D721Med (cell line): ENCODE data around the gene METTL17.

Experiments
- DNase-seq: peaks from one replicate; pipeline ENCODE4 v3.0.0; 2011; ENCODE audit warnings: low spot score; ENCODE audit not compliant: insufficient read length
- FAIRE-seq: peaks from 2 replicates; lab custom pipeline; 2011; peaks lifted over from hg19 to GRCh38; lab: Jason Lieb, UNC
- TF ChIP-seq, protein P1 (sequence below): IDR thresholded peaks from 2 replicates; pipeline ENCODE4 v1.5.1; 2012; ENCODE audit warnings: mild to moderate bottlenecking, control low read depth; ENCODE audit not compliant: insufficient read depth; ENCODE audit errors: missing control alignments

Gene METTL17

DNA sequence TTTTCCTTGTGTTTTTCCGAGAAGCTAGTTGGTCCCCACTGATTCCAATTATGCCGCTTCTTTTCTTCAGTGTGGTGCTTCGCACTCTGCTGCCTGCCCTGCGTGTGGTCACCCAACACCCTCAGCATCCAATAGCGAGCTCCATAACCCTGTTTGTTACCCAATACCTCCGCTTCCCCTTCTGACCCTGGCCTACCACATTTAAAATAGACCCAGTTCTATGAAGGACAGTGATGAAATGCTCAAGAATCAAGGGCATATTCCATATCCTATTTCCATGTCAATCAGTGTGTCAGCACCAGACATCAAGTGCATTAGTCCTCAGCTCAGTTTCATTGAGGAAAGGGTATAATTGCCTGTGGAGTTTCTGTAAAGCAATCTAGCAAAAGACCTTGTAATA is 25.5 kb downstream of the METTL17 start:
- TF ChIP-seq, protein P1, sequence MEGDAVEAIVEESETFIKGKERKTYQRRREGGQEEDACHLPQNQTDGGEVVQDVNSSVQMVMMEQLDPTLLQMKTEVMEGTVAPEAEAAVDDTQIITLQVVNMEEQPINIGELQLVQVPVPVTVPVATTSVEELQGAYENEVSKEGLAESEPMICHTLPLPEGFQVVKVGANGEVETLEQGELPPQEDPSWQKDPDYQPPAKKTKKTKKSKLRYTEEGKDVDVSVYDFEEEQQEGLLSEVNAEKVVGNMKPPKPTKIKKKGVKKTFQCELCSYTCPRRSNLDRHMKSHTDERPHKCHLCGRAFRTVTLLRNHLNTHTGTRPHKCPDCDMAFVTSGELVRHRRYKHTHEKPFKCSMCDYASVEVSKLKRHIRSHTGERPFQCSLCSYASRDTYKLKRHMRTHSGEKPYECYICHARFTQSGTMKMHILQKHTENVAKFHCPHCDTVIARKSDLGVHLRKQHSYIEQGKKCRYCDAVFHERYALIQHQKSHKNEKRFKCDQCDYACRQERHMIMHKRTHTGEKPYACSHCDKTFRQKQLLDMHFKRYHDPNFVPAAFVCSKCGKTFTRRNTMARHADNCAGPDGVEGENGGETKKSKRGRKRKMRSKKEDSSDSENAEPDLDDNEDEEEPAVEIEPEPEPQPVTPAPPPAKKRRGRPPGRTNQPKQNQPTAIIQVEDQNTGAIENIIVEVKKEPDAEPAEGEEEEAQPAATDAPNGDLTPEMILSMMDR = no peak
- FAIRE-seq (no peak), DNase-seq (no peak)

DNA sequence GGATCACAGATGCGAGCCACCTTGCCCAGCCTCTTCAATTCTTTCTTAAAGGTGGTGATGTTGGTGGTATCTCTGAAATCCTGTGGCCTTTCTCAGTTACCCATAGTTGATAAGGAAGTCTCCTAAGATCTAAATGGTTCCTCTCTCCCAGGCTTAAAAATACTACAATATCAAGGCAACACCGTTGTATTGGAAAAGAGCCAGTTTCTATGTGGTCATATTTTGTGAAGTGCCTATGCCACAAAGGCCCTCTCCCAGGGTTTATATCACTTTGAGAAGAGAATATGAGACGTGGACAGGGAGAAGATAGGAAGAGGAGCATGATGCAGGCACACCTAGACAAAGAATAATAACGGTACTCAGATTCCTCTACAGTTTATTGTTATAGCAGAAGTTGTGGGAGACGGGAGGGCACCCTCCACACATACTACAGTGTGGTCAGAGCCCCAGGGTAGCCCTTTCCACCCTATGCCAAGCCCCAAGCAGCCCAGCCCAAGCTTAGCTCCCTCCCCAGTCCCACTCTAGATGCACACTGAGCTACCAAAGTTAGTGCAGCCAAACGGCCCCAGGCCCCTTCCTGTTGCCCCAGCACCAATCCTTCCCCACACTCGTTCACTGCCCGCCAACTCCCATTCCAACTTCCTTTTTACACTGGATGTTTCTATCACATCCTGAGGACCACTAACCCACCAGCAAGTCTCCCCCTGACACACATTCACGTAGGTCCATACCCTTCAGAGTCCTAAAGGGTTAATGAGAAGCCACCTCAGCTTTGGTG is 26.8 kb downstream of the METTL17 start:
- DNase-seq (no peak), FAIRE-seq (no peak)
- TF ChIP-seq, protein P1 = no peak

DNA sequence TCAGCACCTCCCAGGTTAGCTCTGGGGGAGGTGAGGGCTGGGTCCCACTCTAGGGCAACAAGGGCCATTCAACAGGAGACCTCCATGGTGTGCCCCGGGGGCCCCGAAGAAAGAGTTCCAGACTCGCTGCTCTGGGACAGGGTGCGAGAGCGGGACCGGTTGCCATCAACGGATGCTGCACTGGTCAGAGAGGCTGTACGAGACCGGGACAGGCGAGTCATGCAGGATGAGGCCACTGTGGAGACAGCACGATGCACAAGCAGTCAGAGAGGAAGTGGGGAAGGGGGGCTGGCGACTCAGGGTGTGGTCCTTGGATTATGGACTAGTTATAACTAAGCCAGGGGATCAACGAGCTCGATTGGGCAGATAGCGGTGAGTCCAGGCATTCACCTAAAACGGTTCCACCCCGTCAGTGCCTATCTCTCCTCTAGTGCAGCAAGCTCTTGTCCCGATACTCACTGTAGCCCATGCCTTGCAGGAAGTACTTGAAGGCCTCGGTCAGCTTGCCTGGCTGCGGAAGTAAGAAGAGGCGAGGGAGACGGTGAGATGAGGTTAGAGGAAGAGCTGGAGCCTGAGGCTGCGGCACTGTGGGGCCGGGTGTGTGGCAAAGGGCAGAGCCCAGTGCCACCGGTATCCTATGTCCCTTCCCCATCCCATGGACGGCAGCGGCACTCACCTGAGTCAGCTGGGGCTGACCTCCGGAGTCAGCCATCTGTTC is 27.9 kb downstream of the METTL17 start:
- no peak for DNase-seq
- TF ChIP-seq, protein P1 = no peak
- no peak for FAIRE-seq

DNA sequence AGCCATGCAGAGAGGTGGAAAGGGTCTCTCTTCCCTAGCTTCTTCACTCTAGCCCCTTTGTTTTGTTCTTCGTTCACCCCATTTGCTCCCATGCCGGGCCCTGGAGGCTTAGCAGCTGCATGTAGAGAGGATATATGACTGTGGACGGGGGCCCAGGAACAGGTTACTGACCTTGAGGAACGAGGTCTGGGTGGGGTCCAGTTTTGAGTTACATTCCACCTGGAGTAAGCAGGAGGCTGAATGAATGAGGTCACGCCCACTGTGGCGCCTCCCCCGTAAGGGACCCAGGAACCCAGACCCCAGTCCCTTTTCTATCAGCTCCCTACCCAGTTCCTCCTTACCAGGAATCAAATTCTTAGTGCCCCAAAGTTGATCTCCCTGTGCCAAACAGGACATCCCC is 28.5 kb downstream of the METTL17 start:
- FAIRE-seq = no peak
- DNase-seq = no peak
- TF ChIP-seq, protein P1 = no peak

DNA sequence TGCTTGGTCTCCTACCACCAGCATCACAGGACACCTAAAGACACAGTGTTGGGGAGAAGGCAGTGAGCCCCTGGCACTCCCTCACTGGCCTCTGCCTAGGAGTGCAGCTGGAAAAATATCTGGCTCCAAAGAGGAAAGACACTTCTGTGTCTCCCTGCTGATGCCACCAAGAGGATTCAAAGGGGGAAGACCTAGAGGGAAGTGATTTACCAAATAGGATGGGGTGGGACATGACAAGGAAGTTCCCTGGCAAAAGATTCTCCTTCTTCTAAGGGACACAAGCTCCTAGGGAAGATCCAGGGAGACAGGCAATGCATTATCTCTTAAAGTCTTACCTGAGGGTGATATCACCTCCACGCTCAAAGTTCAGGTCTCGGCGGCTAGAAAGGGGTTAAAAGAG is 29.0 kb downstream of the METTL17 start:
- TF ChIP-seq, protein P1 = no peak
- FAIRE-seq (no peak), DNase-seq (no peak)

DNA sequence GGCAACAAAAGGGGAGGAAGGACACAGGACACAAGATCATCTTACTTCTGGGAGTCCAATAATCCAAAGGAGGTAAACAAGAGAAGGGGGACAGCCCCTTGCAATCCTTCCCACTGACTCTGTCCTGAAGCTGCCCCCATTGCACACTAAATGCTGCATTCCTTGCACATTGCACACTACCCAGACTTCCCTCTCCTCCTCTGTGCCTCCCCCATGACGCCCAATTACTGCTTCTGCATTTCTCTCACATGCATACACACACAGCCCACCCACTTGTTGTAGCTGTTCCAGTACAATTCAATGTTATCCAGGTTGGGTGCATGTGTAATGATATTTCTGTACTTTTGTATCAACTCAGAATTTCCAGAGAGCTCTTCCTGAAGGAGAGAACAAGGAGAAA is 29.6 kb downstream of the METTL17 start:
- TF ChIP-seq, protein P1 = no peak
- DNase-seq (no peak), FAIRE-seq (no peak)
